Mucosa of stomach (tissue), 1 donor: ENCODE results near the gene TESPA1.
"Not testable (repeated sequence)": the region's sequence is repeated elsewhere in the genome, so short reads cannot be mapped to it uniquely, and the experiment has no call there.

Experiments used
- H3K27me3 ChIP-seq: one replicate; pipeline ENCODE4 v1.7.0; 2013; ENCODE audit warnings: mild to moderate bottlenecking, low read length; ENCODE audit not compliant: control insufficient read depth, insufficient read depth
- H3K36me3 ChIP-seq: one replicate; pipeline ENCODE4 v1.7.0; 2013; ENCODE audit warnings: low read length; ENCODE audit not compliant: control insufficient read depth, insufficient read depth
- H3K4me1 ChIP-seq: one replicate; pipeline ENCODE4 v1.7.0; 2013; ENCODE audit warnings: mild to moderate bottlenecking, low read length; ENCODE audit not compliant: control insufficient read depth, insufficient read depth
- H3K4me3 ChIP-seq: one replicate; pipeline ENCODE4 v1.7.0; 2013; ENCODE audit warnings: low read length
- H3K9ac ChIP-seq: one replicate; pipeline ENCODE4 v1.7.0; 2013; ENCODE audit warnings: mild to moderate bottlenecking, low read length, moderate library complexity
- H3K9me3 ChIP-seq: one replicate; pipeline ENCODE4 v1.7.0; 2013; ENCODE audit warnings: mild to moderate bottlenecking, low read length, moderate library complexity; ENCODE audit not compliant: control insufficient read depth
- donor health status: Pancreatic carcinoma.

The TESPA1 gene

GRCh38 chr12:54956322-54956721, 28.2 kb downstream of the TESPA1 start:
- no peaks in the 10 kb centered on the region for H3K9me3 ChIP-seq
- H3K9ac ChIP-seq: no peak overlapping the region
- H3K27me3 ChIP-seq: peaks cover 5% of the 10 kb centered on the region
- H3K36me3 ChIP-seq: no peaks in the 10 kb centered on the region
- no peak overlapping the region for H3K4me3 ChIP-seq
- H3K4me1 ChIP-seq: no peaks in the 10 kb centered on the region

- no peaks in the 10 kb centered on the region for H3K4me1 ChIP-seq
- H3K36me3 ChIP-seq: no peaks in the 10 kb centered on the region
- H3K9ac ChIP-seq: no peak overlapping the region
- peaks cover 5% of the 10 kb centered on the region for H3K27me3 ChIP-seq
- no peak overlapping the region for H3K4me3 ChIP-seq
- H3K9me3 ChIP-seq: no peaks in the 10 kb centered on the region
Observed at GRCh38 chr12:54954801-54955200, 29.8 kb downstream of the TESPA1 start.

GRCh38 chr12:54954228-54954627, 30.3 kb downstream of the TESPA1 start:
- H3K9me3 ChIP-seq: no peaks in the 10 kb centered on the region

GRCh38 chr12:54950071-54950727, 34.4 kb downstream of the TESPA1 start:
- Histone ChIP-seq H3K9ac (no peak overlapping the region), H3K9me3 (no peaks in the 10 kb centered on the region), H3K27me3 (no peaks in the 10 kb centered on the region), H3K36me3 (no peaks in the 10 kb centered on the region), H3K4me1 (peaks cover 7% of the 10 kb centered on the region), H3K4me3 (no peak overlapping the region)

More at GRCh38 chr12:54954228-54954627, 30.3 kb downstream of the TESPA1 start:
- H3K9ac ChIP-seq: no peak overlapping the region
- no peaks in the 10 kb centered on the region for H3K4me1 ChIP-seq
- H3K4me3 ChIP-seq: no peak overlapping the region
- peaks cover 5% of the 10 kb centered on the region for H3K27me3 ChIP-seq
- H3K36me3 ChIP-seq: no peaks in the 10 kb centered on the region

GRCh38 chr12:54949073-54949711, 35.4 kb downstream of the TESPA1 start:
- H3K9me3 ChIP-seq: no peaks in the 10 kb centered on the region
- H3K4me3 ChIP-seq: no peak overlapping the region

GRCh38 chr12:54948171-54948570, 36.4 kb downstream of the TESPA1 start:
- peaks cover 10% of the 10 kb centered on the region for H3K4me1 ChIP-seq
- H3K9me3 ChIP-seq: no peaks in the 10 kb centered on the region
- no peak overlapping the region for H3K4me3 ChIP-seq
- H3K27me3 ChIP-seq: no peaks in the 10 kb centered on the region
- no peak overlapping the region for H3K9ac ChIP-seq
- H3K36me3 ChIP-seq: no peaks in the 10 kb centered on the region

More at GRCh38 chr12:54949073-54949711, 35.4 kb downstream of the TESPA1 start:
- H3K4me1 ChIP-seq: peaks cover 10% of the 10 kb centered on the region
- H3K36me3 ChIP-seq: no peaks in the 10 kb centered on the region
- no peak overlapping the region for H3K9ac ChIP-seq
- no peaks in the 10 kb centered on the region for H3K27me3 ChIP-seq

GRCh38 chr12:54945082-54945481, 39.5 kb downstream of the TESPA1 start:
- Histone ChIP-seq H3K4me1 (peaks cover 10% of the 10 kb centered on the region), H3K27me3 (no peaks in the 10 kb centered on the region), H3K36me3 (no peaks in the 10 kb centered on the region), H3K4me3 (no peak overlapping the region), H3K9me3 (no peaks in the 10 kb centered on the region), H3K9ac (no peak overlapping the region)

GRCh38 chr12:54943292-54943691, 41.3 kb downstream of the TESPA1 start:
- not testable (repeated sequence) for H3K36me3 ChIP-seq, H3K27me3 ChIP-seq, H3K9me3 ChIP-seq, H3K9ac ChIP-seq, H3K4me3 ChIP-seq
- H3K4me1 ChIP-seq: peaks cover 10% of the 10 kb centered on the region

GRCh38 chr12:54941659-54942058, 42.9 kb downstream of the TESPA1 start:
- no peak overlapping the region for H3K4me3 ChIP-seq
- H3K9me3 ChIP-seq: no peaks in the 10 kb centered on the region
- no peaks in the 10 kb centered on the region for H3K36me3 ChIP-seq
- H3K9ac ChIP-seq: no peak overlapping the region
- peaks cover 10% of the 10 kb centered on the region for H3K4me1 ChIP-seq
- H3K27me3 ChIP-seq: no peaks in the 10 kb centered on the region

GRCh38 chr12:54940727-54941315, 43.7 kb downstream of the TESPA1 start:
- Histone ChIP-seq H3K36me3 (no peaks in the 10 kb centered on the region), H3K27me3 (no peaks in the 10 kb centered on the region), H3K9ac (no peak overlapping the region), H3K4me3 (no peak overlapping the region), H3K9me3 (no peaks in the 10 kb centered on the region), H3K4me1 (peaks cover 11% of the 10 kb centered on the region)

- Histone ChIP-seq H3K9me3 (no peaks in the 10 kb centered on the region), H3K36me3 (no peaks in the 10 kb centered on the region), H3K9ac (no peak overlapping the region), H3K4me1 (peaks cover 21% of the 10 kb centered on the region), H3K27me3 (no peaks in the 10 kb centered on the region), H3K4me3 (no peak overlapping the region)
Observed at GRCh38 chr12:54937929-54938328, 46.6 kb downstream of the TESPA1 start.

- H3K27me3 ChIP-seq: no peaks in the 10 kb centered on the region
- H3K4me3 ChIP-seq: no peak overlapping the region
- H3K4me1 ChIP-seq: peaks cover 21% of the 10 kb centered on the region
- H3K9ac ChIP-seq: no peak overlapping the region
- H3K9me3 ChIP-seq: no peaks in the 10 kb centered on the region
- no peaks in the 10 kb centered on the region for H3K36me3 ChIP-seq
Observed at GRCh38 chr12:54937376-54937775, 47.2 kb downstream of the TESPA1 start.
